Central memory CD8-positive, alpha-beta T cell (primary cell): ENCODE measurements around the gene SLA2.
"Not testable (repeated sequence)": the region's sequence is repeated elsewhere in the genome, so short reads cannot be mapped to it uniquely, and the experiment has no call there.

Experiments used
- ATAC-seq: fragments of 150-1000 bp; cut with Tn5 transposase; replicated peaks from 2 replicates; pipeline ENCODE4 v1.10.0; 2022; ENCODE audit warnings: mild to moderate bottlenecking, moderate FRiP score, moderate number of reproducible peaks; ENCODE audit not compliant: poor library complexity, severe bottlenecking; ENCODE audit errors: extremely low read depth
- DNase-seq, 2 donors: peaks; one replicate each; pipeline ENCODE4 v3.0.0; 2021; ENCODE audit warnings: low spot score in 2 of 2
- H3K27ac Mint-ChIP-seq: one replicate; pipeline ENCODE4 v1.8.0; 2022; ENCODE audit warnings: low read depth, mild to moderate bottlenecking, moderate library complexity, mixed read lengths
- H3K27me3 Mint-ChIP-seq: one replicate; pipeline ENCODE4 v1.8.0; 2022; ENCODE audit warnings: mixed read lengths
- H3K36me3 Mint-ChIP-seq: one replicate; pipeline ENCODE4 v1.8.0; 2022; ENCODE audit warnings: mild to moderate bottlenecking, moderate library complexity, mixed read lengths; ENCODE audit not compliant: insufficient read depth
- H3K4me1 Mint-ChIP-seq: one replicate; pipeline ENCODE4 v1.8.0; 2022; ENCODE audit warnings: mixed read lengths
- H3K4me3 Mint-ChIP-seq: one replicate; pipeline ENCODE4 v1.8.0; 2022; ENCODE audit warnings: mild to moderate bottlenecking, moderate library complexity, mixed read lengths
- H3K9me3 Mint-ChIP-seq: one replicate; pipeline ENCODE4 v1.8.0; 2022; ENCODE audit warnings: mixed read lengths

Gene SLA2

GRCh38 chr20:36645998-36646397 lies at the start of gene SLA2:
TSS of gene SLA2 (minus strand) at chr20:36646196. CDS start at chr20:36641335, 4,861 bp downstream.
- H3K27ac Mint-ChIP-seq = peak within 1 kb of the TSS; percentile 99
- no peaks in the 10 kb centered on the region for H3K9me3 Mint-ChIP-seq
- H3K27me3 Mint-ChIP-seq = no peaks in the 10 kb centered on the region
- ATAC-seq (peak; percentile 79), DNase-seq (peak; percentile 60 to 71)
- H3K4me1 Mint-ChIP-seq = peaks cover 53% of the 10 kb centered on the region
- H3K4me3 Mint-ChIP-seq = peak within 1 kb of the TSS; percentile 96
- peaks cover 38% of the 10 kb centered on the region for H3K36me3 Mint-ChIP-seq

GRCh38 chr20:36695467-36695866 lies 49.5 kb upstream of the SLA2 start:
- not testable (repeated sequence) for H3K4me1 Mint-ChIP-seq, DNase-seq, H3K36me3 Mint-ChIP-seq, ATAC-seq, H3K27ac Mint-ChIP-seq, H3K4me3 Mint-ChIP-seq, H3K9me3 Mint-ChIP-seq, H3K27me3 Mint-ChIP-seq

GRCh38 chr20:36688630-36689029 lies 42.6 kb upstream of the SLA2 start:
- no peaks in the 10 kb centered on the region for H3K27me3 Mint-ChIP-seq

GRCh38 chr20:36687850-36688249 lies 41.9 kb upstream of the SLA2 start:
- Mint-ChIP-seq H3K36me3 (peaks cover 6% of the 10 kb centered on the region), H3K9me3 (no peaks in the 10 kb centered on the region), H3K4me3 (no peak overlapping the region), H3K4me1 (no peaks in the 10 kb centered on the region), H3K27me3 (no peaks in the 10 kb centered on the region), H3K27ac (no peak overlapping the region)
- no peak for DNase-seq
- ATAC-seq = no peak

More at GRCh38 chr20:36688630-36689029, 42.6 kb upstream of the SLA2 start:
- no peaks in the 10 kb centered on the region for H3K4me1 Mint-ChIP-seq
- H3K36me3 Mint-ChIP-seq = peaks cover 6% of the 10 kb centered on the region
- no peaks in the 10 kb centered on the region for H3K9me3 Mint-ChIP-seq
- H3K27ac Mint-ChIP-seq = peak overlapping the region; percentile 29
- no peak overlapping the region for H3K4me3 Mint-ChIP-seq
- no peak for DNase-seq
- no peak for ATAC-seq

- Mint-ChIP-seq H3K4me1 (no peaks in the 10 kb centered on the region), H3K9me3 (no peaks in the 10 kb centered on the region), H3K27ac (no peak overlapping the region), H3K27me3 (no peaks in the 10 kb centered on the region), H3K36me3 (peaks cover 6% of the 10 kb centered on the region), H3K4me3 (no peak overlapping the region)
- ATAC-seq (no peak), DNase-seq (no peak)
Observed at GRCh38 chr20:36686944-36687343, 40.9 kb upstream of the SLA2 start.

GRCh38 chr20:36686504-36686903 lies 40.5 kb upstream of the SLA2 start:
- peaks cover 8% of the 10 kb centered on the region for H3K36me3 Mint-ChIP-seq
- no peaks in the 10 kb centered on the region for H3K4me1 Mint-ChIP-seq
- H3K9me3 Mint-ChIP-seq = no peaks in the 10 kb centered on the region

GRCh38 chr20:36684747-36685146 lies 38.8 kb upstream of the SLA2 start:
- H3K4me1 Mint-ChIP-seq = no peaks in the 10 kb centered on the region
- no peaks in the 10 kb centered on the region for H3K27me3 Mint-ChIP-seq
- no peaks in the 10 kb centered on the region for H3K9me3 Mint-ChIP-seq
- peaks cover 13% of the 10 kb centered on the region for H3K36me3 Mint-ChIP-seq
- ATAC-seq (no peak), DNase-seq (no peak)
- no peak overlapping the region for H3K27ac Mint-ChIP-seq
- no peak overlapping the region for H3K4me3 Mint-ChIP-seq

More at GRCh38 chr20:36686504-36686903, 40.5 kb upstream of the SLA2 start:
- H3K27me3 Mint-ChIP-seq = no peaks in the 10 kb centered on the region
- H3K4me3 Mint-ChIP-seq = no peak overlapping the region
- DNase-seq (no peak), ATAC-seq (no peak)
- H3K27ac Mint-ChIP-seq = no peak overlapping the region

- Mint-ChIP-seq H3K4me3 (no peak overlapping the region), H3K36me3 (peaks cover 16% of the 10 kb centered on the region), H3K27ac (no peak overlapping the region), H3K9me3 (no peaks in the 10 kb centered on the region), H3K4me1 (no peaks in the 10 kb centered on the region), H3K27me3 (no peaks in the 10 kb centered on the region)
- ATAC-seq (no peak), DNase-seq (no peak)
Observed at GRCh38 chr20:36682311-36682710, 36.3 kb upstream of the SLA2 start.

GRCh38 chr20:36677422-36677771 lies 31.4 kb upstream of the SLA2 start:
- no peak for ATAC-seq
- Mint-ChIP-seq H3K36me3 (peaks cover 13% of the 10 kb centered on the region), H3K27ac (no peak overlapping the region), H3K4me3 (no peak overlapping the region), H3K9me3 (no peaks in the 10 kb centered on the region), H3K4me1 (no peaks in the 10 kb centered on the region), H3K27me3 (no peaks in the 10 kb centered on the region)
- DNase-seq = no peak

- DNase-seq (no peak), ATAC-seq (no peak)
- H3K27me3 Mint-ChIP-seq = no peaks in the 10 kb centered on the region
- no peaks in the 10 kb centered on the region for H3K9me3 Mint-ChIP-seq
- no peak overlapping the region for H3K27ac Mint-ChIP-seq
- H3K4me3 Mint-ChIP-seq = no peak overlapping the region
- H3K4me1 Mint-ChIP-seq = no peaks in the 10 kb centered on the region
- H3K36me3 Mint-ChIP-seq = peaks cover 15% of the 10 kb centered on the region
Observed at GRCh38 chr20:36676701-36677421, 30.9 kb upstream of the SLA2 start.

GRCh38 chr20:36675545-36675944 lies 29.5 kb upstream of the SLA2 start:
- H3K27me3 Mint-ChIP-seq, H3K4me3 Mint-ChIP-seq, DNase-seq, ATAC-seq, H3K4me1 Mint-ChIP-seq, H3K9me3 Mint-ChIP-seq, H3K27ac Mint-ChIP-seq: not testable (repeated sequence)
- H3K36me3 Mint-ChIP-seq = peaks cover 12% of the 10 kb centered on the region

- no peaks in the 10 kb centered on the region for H3K9me3 Mint-ChIP-seq
- no peak overlapping the region for H3K27ac Mint-ChIP-seq
- DNase-seq (no peak), ATAC-seq (no peak)
- H3K27me3 Mint-ChIP-seq = no peaks in the 10 kb centered on the region
- H3K4me3 Mint-ChIP-seq = no peak overlapping the region
- no peaks in the 10 kb centered on the region for H3K4me1 Mint-ChIP-seq
- H3K36me3 Mint-ChIP-seq = peaks cover 10% of the 10 kb centered on the region
Observed at GRCh38 chr20:36672991-36673390, 27.0 kb upstream of the SLA2 start.

- Mint-ChIP-seq H3K27ac (no peak overlapping the region), H3K4me3 (no peak overlapping the region), H3K36me3 (peaks cover 10% of the 10 kb centered on the region), H3K9me3 (no peaks in the 10 kb centered on the region), H3K4me1 (no peaks in the 10 kb centered on the region), H3K27me3 (no peaks in the 10 kb centered on the region)
- ATAC-seq (no peak), DNase-seq (no peak)
Observed at GRCh38 chr20:36670665-36671357, 24.8 kb upstream of the SLA2 start.
